Measurements from ENCODE around the gene S1PR5. TPM values are rescaled to one million over a fixed set of nuclear protein-coding genes. Genes with fewer than 3 reads are reported as not detected.
A peak's percentile ranks its signal among the peaks of the same experiment; 100 is the strongest.

The S1PR5 gene
- total RNA-seq, 1 experiment from 2014 or later = 4.4 TPM

DNA sequence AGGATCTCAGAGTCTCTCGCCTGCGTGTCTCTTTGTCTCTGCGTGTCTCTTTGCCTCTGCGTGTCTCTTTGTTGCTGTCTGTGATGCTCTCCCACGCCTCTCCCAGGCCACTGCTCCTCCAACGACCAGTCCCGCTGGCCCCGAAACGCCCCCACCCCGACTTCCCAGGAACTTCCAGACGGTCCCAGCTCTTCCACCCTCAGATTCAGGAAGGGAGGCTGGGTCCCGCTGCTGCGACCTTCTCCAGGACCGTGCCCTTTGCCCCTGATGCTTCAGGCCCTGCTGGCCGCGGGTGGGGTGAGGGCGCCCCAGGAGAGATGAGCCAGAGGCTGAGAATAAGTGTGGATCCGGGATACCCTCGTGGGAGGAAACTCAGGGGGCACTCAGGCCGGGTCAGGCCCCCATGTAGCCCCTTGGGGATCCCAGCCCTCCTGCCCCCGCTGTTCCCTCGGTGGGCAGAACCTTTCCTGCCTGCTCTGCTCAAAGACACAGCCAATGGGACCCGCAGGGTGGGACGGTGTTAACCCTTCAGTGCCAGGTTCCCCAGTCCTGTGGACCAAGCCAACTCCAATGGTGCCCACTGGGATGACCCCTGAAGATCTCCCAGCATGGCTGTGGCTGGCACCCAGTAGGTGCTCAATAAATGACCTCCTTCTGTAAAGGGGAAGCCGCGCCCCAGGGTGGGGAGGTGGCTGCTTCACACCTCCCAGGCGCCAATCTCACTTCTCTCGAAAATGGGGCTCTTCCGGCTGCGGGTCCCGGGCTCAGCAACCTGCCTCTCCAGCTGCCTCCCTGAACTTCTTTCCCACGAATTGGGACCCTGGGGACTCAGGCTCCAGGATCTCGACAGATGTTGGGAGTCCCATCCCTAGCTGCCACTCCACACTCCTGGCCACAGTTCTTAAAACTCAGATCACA, 1.5 kb upstream of the S1PR5 start (continued):
- TF ChIP-seq, protein P1, sequence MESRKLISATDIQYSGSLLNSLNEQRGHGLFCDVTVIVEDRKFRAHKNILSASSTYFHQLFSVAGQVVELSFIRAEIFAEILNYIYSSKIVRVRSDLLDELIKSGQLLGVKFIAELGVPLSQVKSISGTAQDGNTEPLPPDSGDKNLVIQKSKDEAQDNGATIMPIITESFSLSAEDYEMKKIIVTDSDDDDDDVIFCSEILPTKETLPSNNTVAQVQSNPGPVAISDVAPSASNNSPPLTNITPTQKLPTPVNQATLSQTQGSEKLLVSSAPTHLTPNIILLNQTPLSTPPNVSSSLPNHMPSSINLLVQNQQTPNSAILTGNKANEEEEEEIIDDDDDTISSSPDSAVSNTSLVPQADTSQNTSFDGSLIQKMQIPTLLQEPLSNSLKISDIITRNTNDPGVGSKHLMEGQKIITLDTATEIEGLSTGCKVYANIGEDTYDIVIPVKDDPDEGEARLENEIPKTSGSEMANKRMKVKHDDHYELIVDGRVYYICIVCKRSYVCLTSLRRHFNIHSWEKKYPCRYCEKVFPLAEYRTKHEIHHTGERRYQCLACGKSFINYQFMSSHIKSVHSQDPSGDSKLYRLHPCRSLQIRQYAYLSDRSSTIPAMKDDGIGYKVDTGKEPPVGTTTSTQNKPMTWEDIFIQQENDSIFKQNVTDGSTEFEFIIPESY (IDR thresholded peaks at IDR 0.05; ENCODE audit: extremely low read depth, insufficient replicate concordance, low read length) = no peak

DNA sequence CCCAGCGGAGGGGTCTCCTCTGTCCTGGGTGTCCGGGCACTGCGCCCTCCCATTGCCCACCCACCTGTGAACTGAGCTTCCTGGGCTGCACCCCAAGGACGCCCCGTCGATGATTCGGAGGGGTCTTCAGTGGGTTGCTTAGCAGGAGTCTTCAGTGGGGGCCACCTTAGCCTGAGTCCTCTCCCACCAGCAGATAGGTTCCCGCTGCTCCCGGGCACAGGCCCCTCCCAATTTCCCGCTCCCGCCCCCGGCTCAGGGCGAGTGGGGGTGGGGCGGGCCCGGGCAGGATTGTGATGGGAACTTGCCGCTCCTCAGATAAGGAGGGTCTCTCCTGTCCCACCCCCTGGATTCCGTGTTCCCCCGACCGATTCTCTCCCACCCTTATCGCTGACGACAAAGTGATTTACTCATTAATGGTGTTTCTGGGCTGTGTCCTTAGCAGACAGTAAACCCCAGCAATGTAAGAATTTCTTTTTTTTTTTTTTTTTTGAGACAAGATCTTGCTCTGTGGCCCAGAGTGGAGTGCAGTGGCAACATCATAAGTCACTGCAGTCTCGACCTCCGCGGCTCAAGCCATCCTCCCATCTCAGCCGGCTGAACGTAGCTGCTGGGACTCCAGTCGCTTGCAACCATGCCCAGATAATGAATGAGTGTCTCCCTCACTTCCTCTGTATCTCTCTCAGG, 655 bp upstream of the S1PR5 start:
- H3K9me2 ChIP-seq (ENCODE audit: insufficient read depth) = no peaks in the 10 kb centered on the region
- ChIA-PET POLR2A (interaction anchor here (0.6 to 0.9 kb wide), 2 partner anchors 10 kb away, joined by 3 to 4 read pairs; no protein-coding TSS in a partner anchor), RAD21 (ENCODE audit: low non-redundant PET in 1 of 2, low total read pairs in 2 of 2, uncharacterized antibody in 2 of 2, unreplicated experiment in 2 of 2) (no interaction called here), CTCF (interaction anchor here (0.6 to 1.1 kb wide), 6 partner anchors 10 to 381 kb away, joined by 3 read pairs; partner anchors contain the start of gene KRI1)
- DNase-seq (ENCODE audit: low read depth, low spot score) = no peak
- H3K9ac ChIP-seq (ENCODE audit: low read length) = peak overlapping the region; percentile 75
- H3K4me3 ChIP-seq (replicated peaks in 1 of 2; ENCODE audit: low read depth in 1 of 2, low read length in 2 of 2) = peak overlapping the region; percentile 64 to 82
- H3K4me1 ChIP-seq (ENCODE audit: control insufficient read depth in 1 of 2, insufficient read depth in 2 of 2, low read length in 2 of 2) = peaks cover 16 to 45% of the 10 kb centered on the region in 2 experiments; a peak in 3 of 4 replicates
- peak; percentile 54; the same call in 1 of the 2 replicates for TF ChIP-seq EGR1 (IDR thresholded peaks at IDR 0.05; ENCODE audit: low read depth)
- TF ChIP-seq POLR2AphosphoS5 (IDR thresholded peaks at IDR 0.05; ENCODE audit: low read depth, low read length) = peak; percentile 11; the same call in 1 of the 2 replicates
- TF ChIP-seq, protein P2, sequence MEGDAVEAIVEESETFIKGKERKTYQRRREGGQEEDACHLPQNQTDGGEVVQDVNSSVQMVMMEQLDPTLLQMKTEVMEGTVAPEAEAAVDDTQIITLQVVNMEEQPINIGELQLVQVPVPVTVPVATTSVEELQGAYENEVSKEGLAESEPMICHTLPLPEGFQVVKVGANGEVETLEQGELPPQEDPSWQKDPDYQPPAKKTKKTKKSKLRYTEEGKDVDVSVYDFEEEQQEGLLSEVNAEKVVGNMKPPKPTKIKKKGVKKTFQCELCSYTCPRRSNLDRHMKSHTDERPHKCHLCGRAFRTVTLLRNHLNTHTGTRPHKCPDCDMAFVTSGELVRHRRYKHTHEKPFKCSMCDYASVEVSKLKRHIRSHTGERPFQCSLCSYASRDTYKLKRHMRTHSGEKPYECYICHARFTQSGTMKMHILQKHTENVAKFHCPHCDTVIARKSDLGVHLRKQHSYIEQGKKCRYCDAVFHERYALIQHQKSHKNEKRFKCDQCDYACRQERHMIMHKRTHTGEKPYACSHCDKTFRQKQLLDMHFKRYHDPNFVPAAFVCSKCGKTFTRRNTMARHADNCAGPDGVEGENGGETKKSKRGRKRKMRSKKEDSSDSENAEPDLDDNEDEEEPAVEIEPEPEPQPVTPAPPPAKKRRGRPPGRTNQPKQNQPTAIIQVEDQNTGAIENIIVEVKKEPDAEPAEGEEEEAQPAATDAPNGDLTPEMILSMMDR (IDR thresholded peaks at IDR 0.05 in 2 of 3, conservative IDR thresholded peaks at IDR 0.05 in 1 of 3; ENCODE audit: borderline replicate concordance in 1 of 3, insufficient read depth in 1 of 3, low read depth in 2 of 3, low read length in 2 of 3) = no peak
- TF ChIP-seq ZNF274 (IDR thresholded peaks at IDR 0.05; ENCODE audit: low read depth, low read length) = no peak
- peak overlapping the region; percentile 100 for H3K4me2 ChIP-seq (ENCODE audit: low read length)
- peak overlapping the region; percentile 87 for H2AFZ ChIP-seq (ENCODE audit: low read depth, low read length, poor library complexity, severe bottlenecking)
- no TSS peak for BruUV-seq (replicated peaks)
- H3K27ac ChIP-seq (ENCODE audit: low read depth, low read length) = peak overlapping the region; percentile 64; the same call in 1 of the 2 replicates
- H3K36me3 ChIP-seq (ENCODE audit: control insufficient read depth in 1 of 2, insufficient read depth in 2 of 2, low read length in 2 of 2) = no peaks in the 10 kb centered on the region
- H3K9me3 ChIP-seq (ENCODE audit: control insufficient read depth in 1 of 2, insufficient read depth in 1 of 2, low read depth in 1 of 2, low read length in 2 of 2) = no peaks in the 10 kb centered on the region
- ATAC-seq = peak; percentile 73
- no peaks in the 10 kb centered on the region for H3K79me2 ChIP-seq (ENCODE audit: insufficient read depth, low read length)
- no peaks in the 10 kb centered on the region for H4K20me1 ChIP-seq (ENCODE audit: insufficient read depth)
- H3K27me3 ChIP-seq (ENCODE audit: insufficient read depth, low read length) = no peaks in the 10 kb centered on the region
- intact Hi-C loops (cut with micrococcal nuclease) = no loop called here

Measured in HCT116 (cell line).